ENCODE results near the gene PTPN4. TPM values are rescaled to one million over a fixed set of nuclear protein-coding genes. Genes with fewer than 3 reads are reported as not detected.

The PTPN4 gene
- total and polyA plus RNA-seq, 2 of the 13 experiments (the other 11 are each of a cell fraction or from before 2014, with no cell fraction given): 20.3 to 34.6 TPM

DNA sequence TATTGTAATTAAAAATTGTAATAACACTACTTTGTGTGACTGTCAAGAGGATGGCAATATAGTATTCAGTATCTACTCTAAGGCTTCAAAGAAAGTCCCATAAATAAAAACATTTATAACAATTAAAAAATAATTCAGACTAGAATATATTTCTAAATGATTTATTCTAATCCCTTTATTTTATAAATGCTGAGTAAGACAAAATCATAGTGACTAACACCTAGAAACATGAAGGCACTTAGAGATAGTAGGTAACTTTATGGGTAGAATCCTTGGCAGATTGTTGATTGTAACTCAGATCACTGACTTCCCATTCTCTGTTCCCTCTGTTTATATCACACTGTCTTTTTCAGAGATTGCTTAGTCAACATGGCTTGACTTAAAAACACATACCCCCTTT, 174.6 kb downstream of the PTPN4 start:
- Histone ChIP-seq H3K4me2 (ENCODE audit: low read depth, low read length) (no peak overlapping the region), H2AFZ (ENCODE audit: low read length) (no peak overlapping the region), H3K4me3 (replicated peaks in 1 of 3; ENCODE audit: insufficient read depth in 1 of 3, low read depth in 2 of 3, low read length in 3 of 3) (no peak overlapping the region), H3K4me1 (ENCODE audit: insufficient read depth, low read length) (no peaks in the 10 kb centered on the region), H3K9ac (ENCODE audit: insufficient read depth, low read depth, low read length) (no peak overlapping the region), H3K27me3 (ENCODE audit: control insufficient read depth in 1 of 2, insufficient read depth in 2 of 2, low read length in 2 of 2) (no peaks in the 10 kb centered on the region), H4K20me1 (ENCODE audit: insufficient read depth, low read length) (no peaks in the 10 kb centered on the region), H3K36me3 (replicated peaks in 1 of 2; ENCODE audit: control insufficient read depth in 1 of 2, insufficient read depth in 2 of 2, low read length in 2 of 2) (peaks cover 2 to 10% of the 10 kb centered on the region in 2 experiments; a peak in 2 of 5 replicates), H3K27ac (ENCODE audit: extremely low read length, insufficient read depth, low read length) (no peak overlapping the region), H3K79me2 (ENCODE audit: insufficient read depth, low read length) (no peaks in the 10 kb centered on the region), H3K9me3 (ENCODE audit: low read length) (no peaks in the 10 kb centered on the region)
- ChIA-PET POLR2A (no interaction called here), CTCF (ENCODE audit: low intra/inter-chr PET ratio, low total read pairs) (no interaction called here)
- no peak for DNase-seq (ENCODE audit: low spot score)
- ATAC-seq: no peak
- no TSS peak for BruUV-seq (replicated peaks)
- TF ChIP-seq SOX5 (CRISPR knock-in tag; IDR thresholded peaks at IDR 0.05; ENCODE audit: borderline replicate concordance) (no peak), MAFK (conservative IDR thresholded peaks at IDR 0.05 in 1 of 2, IDR thresholded peaks at IDR 0.05 in 1 of 2; ENCODE audit: low read length in 2 of 2) (peak; percentile 90 to 97), MAFF (IDR thresholded peaks at IDR 0.05; ENCODE audit: low read depth, low read length) (peak; percentile 90)
- FAIRE-seq: no peak
- intact Hi-C loops (cut with micrococcal nuclease; ENCODE audit: unreplicated experiment): no loop called here
- in situ Hi-C loops (cut with HindIII; ENCODE audit: extremely low pct_ligation_motif_present, low pct_unique_long_range_greater_than_20kb): no loop called here

DNA sequence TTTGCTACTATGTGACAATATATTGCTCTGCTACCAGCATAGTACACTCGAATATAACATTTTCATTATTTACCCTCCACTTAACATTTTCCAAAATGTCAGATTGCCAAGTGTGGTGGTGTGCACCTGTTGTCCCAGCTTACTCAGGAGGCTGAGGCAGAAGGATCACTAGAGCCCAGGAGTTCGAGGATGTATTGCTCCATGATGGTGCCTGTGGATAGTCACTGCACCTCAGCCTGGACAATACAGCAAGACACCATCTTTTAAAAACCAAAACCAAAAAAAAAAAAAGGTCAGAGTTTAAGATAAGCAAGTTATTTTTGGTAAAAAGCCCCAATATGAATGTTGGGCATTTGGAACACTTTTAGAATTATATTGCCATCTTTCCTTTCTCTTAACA, 178.0 kb downstream of the PTPN4 start:
- no peak overlapping the region for H3K9ac ChIP-seq (ENCODE audit: insufficient read depth, low read depth, low read length)
- 96% methylated on average over 2 of the region's 2 CpGs for WGBS (ENCODE audit: low lambda C conversion rate)
- peaks cover 3 to 18% of the 10 kb centered on the region in 2 experiments; a peak in 2 of 5 replicates for H3K36me3 ChIP-seq (replicated peaks in 1 of 2; ENCODE audit: control insufficient read depth in 1 of 2, insufficient read depth in 2 of 2, low read length in 2 of 2)
- TF ChIP-seq THAP11 (CRISPR knock-in tag; IDR thresholded peaks at IDR 0.05) (no peak), ZNF773 (CRISPR knock-in tag; IDR thresholded peaks at IDR 0.05; ENCODE audit: borderline replicate concordance) (no peak), XBP1 (CRISPR knock-in tag; IDR thresholded peaks at IDR 0.05) (no peak), ZNF329 (CRISPR knock-in tag; IDR thresholded peaks at IDR 0.05; ENCODE audit: low read depth) (no peak), ZNF121 (CRISPR knock-in tag; IDR thresholded peaks at IDR 0.05) (peak; percentile 61), SRF (IDR thresholded peaks at IDR 0.05; ENCODE audit: low read depth, low read length) (no peak)
- TF ChIP-seq, protein P1, sequence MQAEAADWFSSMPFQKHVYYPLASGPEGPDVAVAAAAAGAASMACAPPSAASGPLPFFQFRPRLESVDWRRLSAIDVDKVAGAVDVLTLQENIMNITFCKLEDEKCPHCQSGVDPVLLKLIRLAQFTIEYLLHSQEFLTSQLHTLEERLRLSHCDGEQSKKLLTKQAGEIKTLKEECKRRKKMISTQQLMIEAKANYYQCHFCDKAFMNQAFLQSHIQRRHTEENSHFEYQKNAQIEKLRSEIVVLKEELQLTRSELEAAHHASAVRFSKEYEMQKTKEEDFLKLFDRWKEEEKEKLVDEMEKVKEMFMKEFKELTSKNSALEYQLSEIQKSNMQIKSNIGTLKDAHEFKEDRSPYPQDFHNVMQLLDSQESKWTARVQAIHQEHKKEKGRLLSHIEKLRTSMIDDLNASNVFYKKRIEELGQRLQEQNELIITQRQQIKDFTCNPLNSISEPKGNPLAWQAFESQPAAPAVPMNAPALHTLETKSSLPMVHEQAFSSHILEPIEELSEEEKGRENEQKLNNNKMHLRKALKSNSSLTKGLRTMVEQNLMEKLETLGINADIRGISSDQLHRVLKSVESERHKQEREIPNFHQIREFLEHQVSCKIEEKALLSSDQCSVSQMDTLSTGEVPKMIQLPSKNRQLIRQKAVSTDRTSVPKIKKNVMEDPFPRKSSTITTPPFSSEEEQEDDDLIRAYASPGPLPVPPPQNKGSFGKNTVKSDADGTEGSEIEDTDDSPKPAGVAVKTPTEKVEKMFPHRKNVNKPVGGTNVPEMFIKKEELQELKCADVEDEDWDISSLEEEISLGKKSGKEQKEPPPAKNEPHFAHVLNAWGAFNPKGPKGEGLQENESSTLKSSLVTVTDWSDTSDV (CRISPR knock-in tag; IDR thresholded peaks at IDR 0.05): no peak
- no peak overlapping the region for H2AFZ ChIP-seq (ENCODE audit: low read length)
- no peaks in the 10 kb centered on the region for H3K79me2 ChIP-seq (ENCODE audit: insufficient read depth, low read length)
- ATAC-seq: no peak
- H3K4me1 ChIP-seq (ENCODE audit: insufficient read depth, low read length): no peaks in the 10 kb centered on the region
- H3K4me3 ChIP-seq (replicated peaks in 1 of 3; ENCODE audit: insufficient read depth in 1 of 3, low read depth in 2 of 3, low read length in 3 of 3): no peak overlapping the region
- H4K20me1 ChIP-seq (ENCODE audit: insufficient read depth, low read length): no peaks in the 10 kb centered on the region
- no TSS peak for BruUV-seq (replicated peaks)
- H3K4me2 ChIP-seq (ENCODE audit: low read depth, low read length): no peak overlapping the region
- intact Hi-C loops (cut with micrococcal nuclease; ENCODE audit: unreplicated experiment) (no loop called here), in situ Hi-C loops (cut with HindIII; ENCODE audit: extremely low pct_ligation_motif_present, low pct_unique_long_range_greater_than_20kb) (no loop called here)
- H3K27me3 ChIP-seq (ENCODE audit: control insufficient read depth in 1 of 2, insufficient read depth in 2 of 2, low read length in 2 of 2): no peaks in the 10 kb centered on the region
- CTCF ChIA-PET (ENCODE audit: low intra/inter-chr PET ratio, low total read pairs): no interaction called here
- no peaks in the 10 kb centered on the region for H3K9me3 ChIP-seq (ENCODE audit: low read length)
- FAIRE-seq: no peak
- H3K27ac ChIP-seq (ENCODE audit: extremely low read length, insufficient read depth, low read length): no peak overlapping the region
- POLR2A ChIA-PET: no interaction called here
- DNase-seq (ENCODE audit: low spot score): no peak

All from HepG2 (cell line).